Measurements from ENCODE around the gene TEX29.

The TEX29 gene

GRCh38 chr13:111322916-111323331 is 2.5 kb downstream of the TEX29 start:
- intact Hi-C loops (cut with micrococcal nuclease): no loop called here
- no peaks in the 10 kb centered on the region for H3K9me3 Mint-ChIP-seq
- H3K27ac Mint-ChIP-seq: no peak overlapping the region
- no peak overlapping the region for H3K4me3 Mint-ChIP-seq
- no peaks in the 10 kb centered on the region for H3K36me3 Mint-ChIP-seq (ENCODE audit: low read depth)
- no peaks in the 10 kb centered on the region for H3K4me1 Mint-ChIP-seq (ENCODE audit: low read depth)
- no peaks in the 10 kb centered on the region for H3K27me3 Mint-ChIP-seq

GRCh38 chr13:111323549-111323948 is 3.1 kb downstream of the TEX29 start:
- H3K9me3 Mint-ChIP-seq: no peaks in the 10 kb centered on the region
- no peak overlapping the region for H3K4me3 Mint-ChIP-seq
- no peaks in the 10 kb centered on the region for H3K27me3 Mint-ChIP-seq
- H3K4me1 Mint-ChIP-seq (ENCODE audit: low read depth): no peaks in the 10 kb centered on the region
- intact Hi-C loops (cut with micrococcal nuclease): no loop called here
- H3K27ac Mint-ChIP-seq: no peak overlapping the region
- no peaks in the 10 kb centered on the region for H3K36me3 Mint-ChIP-seq (ENCODE audit: low read depth)

GRCh38 chr13:111323950-111324651 is 3.7 kb downstream of the TEX29 start:
- H3K4me3 Mint-ChIP-seq: no peak overlapping the region
- H3K27ac Mint-ChIP-seq: no peak overlapping the region
- no peaks in the 10 kb centered on the region for H3K36me3 Mint-ChIP-seq (ENCODE audit: low read depth)
- no peaks in the 10 kb centered on the region for H3K27me3 Mint-ChIP-seq
- no peaks in the 10 kb centered on the region for H3K9me3 Mint-ChIP-seq
- intact Hi-C loops (cut with micrococcal nuclease): no loop called here
- no peaks in the 10 kb centered on the region for H3K4me1 Mint-ChIP-seq (ENCODE audit: low read depth)

- H3K9me3 Mint-ChIP-seq: no peaks in the 10 kb centered on the region
- no peaks in the 10 kb centered on the region for H3K27me3 Mint-ChIP-seq
- no peaks in the 10 kb centered on the region for H3K36me3 Mint-ChIP-seq (ENCODE audit: low read depth)
- H3K27ac Mint-ChIP-seq: no peak overlapping the region
- H3K4me1 Mint-ChIP-seq (ENCODE audit: low read depth): no peaks in the 10 kb centered on the region
- intact Hi-C loops (cut with micrococcal nuclease): no loop called here
- H3K4me3 Mint-ChIP-seq: no peak overlapping the region
Measured at GRCh38 chr13:111324736-111325135, 4.3 kb downstream of the TEX29 start.

GRCh38 chr13:111325146-111325890 is 4.9 kb downstream of the TEX29 start:
- Mint-ChIP-seq H3K27me3 (no peaks in the 10 kb centered on the region), H3K4me1 (ENCODE audit: low read depth) (no peaks in the 10 kb centered on the region), H3K4me3 (no peak overlapping the region), H3K36me3 (ENCODE audit: low read depth) (no peaks in the 10 kb centered on the region), H3K27ac (no peak overlapping the region), H3K9me3 (no peaks in the 10 kb centered on the region)
- intact Hi-C loops (cut with micrococcal nuclease): no loop called here

- Mint-ChIP-seq H3K9me3 (no peaks in the 10 kb centered on the region), H3K27ac (no peak overlapping the region), H3K36me3 (ENCODE audit: low read depth) (no peaks in the 10 kb centered on the region), H3K4me3 (no peak overlapping the region), H3K27me3 (no peaks in the 10 kb centered on the region), H3K4me1 (ENCODE audit: low read depth) (no peaks in the 10 kb centered on the region)
- intact Hi-C loops (cut with micrococcal nuclease): no loop called here
Measured at GRCh38 chr13:111325941-111326620, 5.6 kb downstream of the TEX29 start.

- Mint-ChIP-seq H3K4me1 (ENCODE audit: low read depth) (no peaks in the 10 kb centered on the region), H3K27me3 (no peaks in the 10 kb centered on the region), H3K27ac (no peak overlapping the region), H3K36me3 (ENCODE audit: low read depth) (no peaks in the 10 kb centered on the region), H3K4me3 (no peak overlapping the region), H3K9me3 (no peaks in the 10 kb centered on the region)
- intact Hi-C loops (cut with micrococcal nuclease): no loop called here
Measured at GRCh38 chr13:111326621-111326965, 6.2 kb downstream of the TEX29 start.

- no peaks in the 10 kb centered on the region for H3K36me3 Mint-ChIP-seq (ENCODE audit: low read depth)
- H3K4me3 Mint-ChIP-seq: no peak overlapping the region
- intact Hi-C loops (cut with micrococcal nuclease): no loop called here
- H3K27me3 Mint-ChIP-seq: no peaks in the 10 kb centered on the region
- H3K9me3 Mint-ChIP-seq: no peaks in the 10 kb centered on the region
- H3K4me1 Mint-ChIP-seq (ENCODE audit: low read depth): no peaks in the 10 kb centered on the region
- no peak overlapping the region for H3K27ac Mint-ChIP-seq
Measured at GRCh38 chr13:111326981-111327642, 6.7 kb downstream of the TEX29 start.

- H3K27ac Mint-ChIP-seq: no peak overlapping the region
- H3K27me3 Mint-ChIP-seq: no peaks in the 10 kb centered on the region
- intact Hi-C loops (cut with micrococcal nuclease): no loop called here
- no peak overlapping the region for H3K4me3 Mint-ChIP-seq
- H3K36me3 Mint-ChIP-seq (ENCODE audit: low read depth): no peaks in the 10 kb centered on the region
- H3K4me1 Mint-ChIP-seq (ENCODE audit: low read depth): no peaks in the 10 kb centered on the region
- H3K9me3 Mint-ChIP-seq: no peaks in the 10 kb centered on the region
Measured at GRCh38 chr13:111327730-111328573, 7.5 kb downstream of the TEX29 start.

- H3K9me3 Mint-ChIP-seq: no peaks in the 10 kb centered on the region
- intact Hi-C loops (cut with micrococcal nuclease): no loop called here
- no peaks in the 10 kb centered on the region for H3K4me1 Mint-ChIP-seq (ENCODE audit: low read depth)
- no peak overlapping the region for H3K27ac Mint-ChIP-seq
- no peaks in the 10 kb centered on the region for H3K36me3 Mint-ChIP-seq (ENCODE audit: low read depth)
- H3K27me3 Mint-ChIP-seq: no peaks in the 10 kb centered on the region
- H3K4me3 Mint-ChIP-seq: no peak overlapping the region
Measured at GRCh38 chr13:111328574-111329410, 8.3 kb downstream of the TEX29 start.

GRCh38 chr13:111329641-111330040 is 9.2 kb downstream of the TEX29 start:
- no peaks in the 10 kb centered on the region for H3K36me3 Mint-ChIP-seq (ENCODE audit: low read depth)
- H3K27me3 Mint-ChIP-seq: no peaks in the 10 kb centered on the region
- no peaks in the 10 kb centered on the region for H3K4me1 Mint-ChIP-seq (ENCODE audit: low read depth)
- H3K9me3 Mint-ChIP-seq: no peaks in the 10 kb centered on the region
- no peak overlapping the region for H3K27ac Mint-ChIP-seq
- no peak overlapping the region for H3K4me3 Mint-ChIP-seq
- intact Hi-C loops (cut with micrococcal nuclease): no loop called here

GRCh38 chr13:111330066-111330610 is 9.7 kb downstream of the TEX29 start:
- no peaks in the 10 kb centered on the region for H3K36me3 Mint-ChIP-seq (ENCODE audit: low read depth)
- H3K27ac Mint-ChIP-seq: no peak overlapping the region
- no peak overlapping the region for H3K4me3 Mint-ChIP-seq
- no peaks in the 10 kb centered on the region for H3K4me1 Mint-ChIP-seq (ENCODE audit: low read depth)
- no peaks in the 10 kb centered on the region for H3K27me3 Mint-ChIP-seq
- no peaks in the 10 kb centered on the region for H3K9me3 Mint-ChIP-seq
- intact Hi-C loops (cut with micrococcal nuclease): no loop called here

All from dendritic cell treated with granulocyte-macrophage colony-stimulating factor and Interleukin-4, amounts not matched to agents 40 ng/mL and 50 ng/mL, for 4 days (primary cell).